Putamen (tissue), 1 donor: ENCODE measurements around the gene ANAPC1.
A peak's percentile ranks its signal among the peaks of the same experiment; 100 is the strongest.
"Not testable (repeated sequence)": the region's sequence is repeated elsewhere in the genome, so short reads cannot be mapped to it uniquely, and the experiment has no call there.

Source experiments
- DNase-seq: peaks from one replicate; pipeline ENCODE4 v3.0.0-alpha.2; 2016; ENCODE audit warnings: low spot score

Gene ANAPC1

GRCh38 chr2:111782195-111782594 lies 101.8 kb downstream of the ANAPC1 start:
- DNase-seq = not testable (repeated sequence)

DNA sequence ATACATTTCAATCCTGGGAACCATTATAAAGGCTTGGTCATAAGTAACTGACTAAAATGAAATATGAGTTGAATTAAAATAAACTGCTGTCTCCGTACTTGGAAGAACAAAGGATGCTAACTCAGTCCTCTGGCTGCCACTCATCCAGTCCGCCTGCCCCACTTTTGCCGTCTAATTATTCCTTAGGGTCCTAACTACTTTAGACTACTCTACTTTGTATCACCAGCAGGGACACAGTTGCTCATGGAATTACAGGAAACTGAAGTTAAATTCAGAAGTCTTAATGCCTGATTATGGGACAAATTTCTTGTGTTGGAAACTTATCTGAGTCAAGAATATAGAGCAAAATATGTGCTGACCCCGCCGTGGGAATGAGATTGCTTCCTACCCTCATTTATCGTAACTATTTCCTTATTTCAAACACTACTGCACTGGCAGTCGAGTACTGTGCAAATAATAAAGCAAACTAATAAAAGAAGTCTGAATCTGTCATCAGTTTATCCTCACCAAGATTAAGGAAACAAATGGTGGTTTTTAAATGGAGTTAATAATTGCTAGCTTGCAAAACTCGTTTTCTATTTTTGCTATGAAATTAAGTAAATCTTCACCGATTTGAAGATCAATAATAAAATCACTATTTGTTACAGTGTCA lies 102.4 kb downstream of the ANAPC1 start:
- not testable (repeated sequence) for DNase-seq

DNA sequence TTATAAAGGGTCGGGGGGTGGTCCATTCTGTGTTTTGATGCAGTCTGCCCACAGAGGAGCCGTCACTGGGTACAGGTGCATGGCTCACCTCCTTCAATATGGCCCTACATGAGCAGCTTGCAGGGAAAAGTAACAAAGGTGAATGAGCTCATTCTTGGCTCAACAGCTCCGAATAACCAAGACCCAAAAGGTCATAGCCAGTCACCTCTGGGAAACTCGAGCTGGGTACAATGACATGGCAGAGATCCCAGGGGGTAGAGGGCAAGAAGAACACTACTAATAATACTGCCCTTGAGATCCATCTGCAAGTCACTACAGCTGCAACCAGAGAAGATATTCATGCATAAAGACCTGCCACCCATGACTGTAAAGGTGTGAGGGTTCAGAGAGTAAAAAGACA lies 106.8 kb downstream of the ANAPC1 start:
- DNase-seq = not testable (repeated sequence)

GRCh38 chr2:111776296-111776695 lies 107.7 kb downstream of the ANAPC1 start:
- not testable (repeated sequence) for DNase-seq

DNA sequence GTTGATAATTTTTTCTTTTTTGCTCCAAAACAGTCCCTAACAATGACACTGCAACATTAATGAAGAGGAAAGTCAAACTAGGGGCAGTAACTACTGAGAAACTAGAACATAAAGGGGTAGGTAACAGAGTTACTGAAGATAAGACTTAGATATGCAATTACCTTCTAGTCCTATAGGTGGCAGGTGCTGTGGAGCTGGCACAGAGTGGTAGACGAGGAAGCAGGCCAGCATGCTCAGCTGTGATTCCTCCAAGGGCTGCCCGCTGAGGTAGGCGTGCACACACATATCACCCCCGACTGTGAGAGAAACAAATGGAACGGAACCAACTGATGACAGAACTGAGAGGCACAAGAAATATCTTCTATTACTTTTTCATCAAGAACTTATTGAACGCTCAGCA lies 111.8 kb downstream of the ANAPC1 start:
- DNase-seq = not testable (repeated sequence)

DNA sequence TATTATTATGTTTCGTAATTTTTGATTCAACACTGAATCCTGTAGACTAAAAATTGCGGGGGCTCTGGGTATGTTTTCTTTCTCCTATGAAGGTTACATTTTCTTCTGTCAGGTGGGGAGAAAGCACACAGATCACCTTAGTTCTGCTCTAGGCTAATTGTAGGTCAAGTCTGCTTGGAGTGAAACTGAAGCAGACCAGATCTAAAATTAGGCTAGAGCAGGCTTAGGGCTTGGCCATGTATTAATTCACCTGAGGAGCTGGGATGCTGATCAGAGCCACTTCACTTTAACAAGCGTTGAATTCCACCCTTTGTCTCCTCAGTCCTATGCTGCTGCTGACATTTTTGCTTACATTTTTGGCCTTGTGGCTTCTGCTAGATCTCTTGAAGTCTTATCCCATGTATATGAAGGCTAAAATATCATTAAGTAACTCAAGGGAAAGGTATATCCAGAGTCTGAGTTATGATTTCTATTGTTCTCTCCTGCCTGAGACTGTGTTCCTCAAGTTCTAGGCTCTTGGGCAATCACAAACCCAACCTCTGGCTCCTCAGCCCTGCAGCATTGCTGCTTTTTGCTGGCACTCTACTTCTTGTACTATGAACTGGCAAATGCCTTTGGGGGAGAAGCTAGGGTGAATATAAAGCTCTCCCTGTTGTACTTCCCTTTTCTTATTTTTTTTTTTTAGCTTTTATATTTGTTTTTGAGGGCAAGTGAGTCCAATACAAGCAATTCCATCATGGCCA lies 112.9 kb downstream of the ANAPC1 start:
- DNase-seq = not testable (repeated sequence)

DNA sequence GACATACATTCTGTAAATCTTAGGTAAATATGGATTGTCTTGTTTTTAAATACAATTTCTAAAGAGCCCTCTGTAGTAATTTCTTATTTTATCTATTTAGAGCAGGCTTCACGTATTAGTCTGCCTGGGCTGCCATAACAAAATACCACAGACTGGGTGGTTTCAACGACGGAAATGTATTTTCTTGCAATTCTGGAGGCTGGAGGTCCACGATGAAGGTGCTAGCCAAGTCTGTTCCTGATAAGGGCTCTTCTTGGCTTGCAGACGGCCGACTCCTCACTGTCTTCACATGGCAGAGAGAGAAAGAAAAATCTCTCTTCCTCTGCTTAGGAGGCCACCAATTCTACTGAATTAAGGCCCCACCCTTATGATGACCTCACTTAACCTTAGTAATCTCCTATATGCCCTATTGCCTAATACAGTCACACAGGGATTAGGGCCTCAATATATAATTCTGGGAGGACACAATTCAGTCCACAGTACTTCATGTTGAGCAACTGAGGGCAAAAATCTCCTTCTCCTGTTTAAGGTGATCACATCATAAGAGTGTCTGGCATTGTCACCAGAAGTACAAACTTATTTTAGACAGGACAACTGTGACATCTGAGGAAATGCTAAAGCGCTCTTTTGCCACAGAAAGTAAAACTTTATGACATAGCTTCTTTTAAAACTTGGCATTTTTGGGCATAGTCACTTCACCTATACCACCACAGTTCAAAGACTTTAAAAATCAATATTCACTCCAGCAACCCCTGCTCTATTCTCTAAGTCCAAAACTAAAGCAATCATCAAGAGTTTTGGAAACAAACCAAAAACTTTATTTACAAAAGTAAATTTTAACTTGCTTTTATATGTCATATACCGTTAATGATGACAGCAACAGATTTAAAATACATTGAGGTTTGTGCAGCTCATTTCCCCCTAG lies 115.5 kb downstream of the ANAPC1 start:
- not testable (repeated sequence) for DNase-seq

DNA sequence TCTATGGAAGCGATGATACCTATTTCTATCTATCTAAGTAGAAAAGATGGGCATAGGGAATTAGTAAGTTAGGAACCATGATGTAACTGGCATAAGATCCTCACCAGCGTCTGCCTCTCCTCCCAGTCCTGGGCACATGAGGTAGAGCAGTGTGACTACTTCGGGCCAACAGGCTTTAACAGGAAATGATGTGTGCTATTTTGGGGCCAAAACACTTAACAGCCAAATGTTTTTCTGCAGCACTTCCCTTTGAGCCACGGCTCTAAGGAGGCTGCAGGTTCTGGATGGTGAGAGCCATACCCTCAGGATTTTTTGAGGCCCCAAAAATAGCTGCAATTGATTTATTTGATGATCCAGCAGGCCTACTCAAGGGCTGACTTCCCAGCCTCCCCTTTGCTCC lies 116.9 kb downstream of the ANAPC1 start:
- not testable (repeated sequence) for DNase-seq

DNA sequence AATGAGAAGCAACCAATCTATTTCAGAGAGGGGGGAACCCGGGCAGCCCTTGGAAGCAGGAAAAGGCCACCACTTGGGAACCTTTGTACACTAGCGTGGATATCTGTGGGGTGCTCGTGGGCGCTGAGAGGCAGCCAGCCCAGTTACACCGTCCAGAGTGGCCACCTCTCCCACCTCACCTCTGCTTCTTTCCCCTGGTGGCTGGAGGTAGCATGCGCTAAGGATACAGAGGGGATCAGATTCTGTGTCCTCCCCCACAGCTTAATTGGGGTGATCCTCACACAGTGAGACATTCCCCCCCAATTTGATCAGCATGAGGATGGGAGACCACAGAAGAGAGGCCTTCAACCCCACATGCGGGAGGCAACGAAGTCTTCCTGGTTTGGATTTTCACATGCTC lies 117.7 kb downstream of the ANAPC1 start:
- DNase-seq = not testable (repeated sequence)

DNA sequence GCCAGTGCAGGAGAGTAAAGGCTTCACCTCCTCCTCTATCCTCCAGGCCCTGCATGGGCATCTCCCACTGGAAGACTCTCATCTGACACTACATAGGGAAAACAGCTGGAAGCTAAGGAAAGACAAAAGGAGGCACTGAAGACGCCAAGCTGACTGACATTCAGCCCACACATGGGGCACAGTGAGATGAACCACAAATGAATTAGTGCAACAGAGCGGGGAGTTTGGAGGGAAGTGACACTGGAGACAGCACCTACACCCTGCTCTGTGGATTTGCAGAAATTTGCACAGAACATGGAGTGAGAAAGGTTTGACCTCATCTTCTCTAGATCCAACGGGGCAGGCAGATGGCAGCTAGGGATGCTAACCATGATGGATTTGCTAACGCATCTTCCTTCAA lies 119.8 kb downstream of the ANAPC1 start:
- DNase-seq = peak; percentile 51

GRCh38 chr2:111760697-111761284 lies 123.2 kb downstream of the ANAPC1 start:
- not testable (repeated sequence) for DNase-seq

DNA sequence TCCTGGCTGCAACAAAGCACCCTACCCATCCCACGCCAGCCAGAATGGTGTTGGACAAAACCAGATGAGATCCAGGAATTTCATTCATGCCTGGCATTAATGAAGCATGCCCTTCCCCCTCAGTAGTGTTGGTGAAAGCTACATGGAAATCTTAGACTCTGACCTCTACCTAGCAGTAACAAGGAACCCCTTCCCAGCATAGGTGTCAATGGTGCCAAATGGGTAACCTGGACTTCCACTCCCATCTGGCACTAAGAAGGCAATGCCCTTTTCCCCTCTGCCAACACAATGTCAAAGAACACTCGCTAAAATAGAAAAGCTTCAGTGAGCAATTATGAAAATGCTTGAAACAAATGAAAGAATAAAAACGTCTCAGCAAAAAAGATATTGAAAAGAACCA lies 131.5 kb downstream of the ANAPC1 start:
- DNase-seq = not testable (repeated sequence)

GRCh38 chr2:111750641-111751040 lies 133.4 kb downstream of the ANAPC1 start:
- DNase-seq = not testable (repeated sequence)

DNA sequence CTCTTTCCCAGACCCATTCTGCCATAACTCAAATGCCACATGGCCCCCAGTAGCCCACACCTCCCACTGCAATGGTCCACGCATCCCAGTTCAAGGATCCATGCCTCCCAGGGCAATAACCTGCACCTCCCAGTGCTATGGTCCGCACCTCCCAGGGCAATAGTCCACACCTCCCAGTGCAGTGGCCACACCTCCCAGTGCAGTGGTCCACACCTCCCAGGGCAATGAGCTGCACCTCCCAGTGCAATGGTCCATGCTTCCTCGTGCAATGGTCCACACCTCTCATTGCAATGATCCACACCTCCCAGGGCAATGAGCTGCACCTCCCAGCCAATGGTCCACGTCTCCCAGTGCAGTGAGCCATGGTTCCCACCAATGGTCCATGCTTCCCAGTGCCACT lies 135.6 kb downstream of the ANAPC1 start:
- DNase-seq = not testable (repeated sequence)

- not testable (repeated sequence) for DNase-seq
Measured at GRCh38 chr2:111747410-111748115, 136.4 kb downstream of the ANAPC1 start.

- DNase-seq = not testable (repeated sequence)
Measured at GRCh38 chr2:111744751-111745150, 139.2 kb downstream of the ANAPC1 start.

- not testable (repeated sequence) for DNase-seq
Measured at GRCh38 chr2:111741517-111741916, 142.5 kb downstream of the ANAPC1 start.

DNA sequence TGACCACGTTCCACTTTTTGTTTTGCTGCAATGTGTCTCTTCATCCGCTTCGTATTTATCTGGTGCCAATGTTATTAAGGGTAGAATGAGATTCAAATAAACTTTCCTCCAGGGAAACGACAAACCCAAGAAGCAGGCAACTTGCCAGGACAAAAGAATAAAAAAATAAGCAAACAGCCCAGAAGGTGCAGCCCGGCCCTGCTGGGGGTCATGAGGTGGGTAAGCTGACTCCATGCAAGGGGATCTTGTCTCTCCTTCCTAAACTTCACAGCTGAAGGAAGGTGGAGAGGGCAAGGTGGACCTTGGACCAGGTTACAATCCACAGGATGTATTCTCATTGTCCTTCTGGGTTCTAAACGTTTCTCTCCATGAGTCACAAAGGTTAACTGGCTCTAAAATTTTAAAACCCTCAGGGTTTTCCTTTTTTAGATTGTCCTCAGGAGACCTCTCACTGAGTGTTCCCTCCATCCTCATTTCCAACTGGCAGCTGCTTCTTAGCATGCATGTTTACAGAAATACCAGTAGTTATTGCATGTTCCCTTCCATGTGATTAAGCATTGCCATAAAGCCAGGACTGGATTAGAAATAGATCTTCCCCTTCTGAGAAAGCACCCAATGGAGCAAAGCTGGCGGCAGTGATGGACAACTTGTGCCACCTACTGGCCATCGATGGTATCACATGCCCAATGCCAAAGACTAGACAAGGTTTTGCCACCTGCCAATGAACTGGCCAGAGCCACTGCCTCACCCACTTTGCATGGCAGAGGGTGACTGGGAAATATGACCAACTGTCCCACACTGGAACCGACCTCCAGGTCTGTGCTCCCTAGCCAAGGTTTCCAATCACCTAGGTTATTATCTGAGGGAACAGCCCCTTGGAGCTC lies 147.9 kb downstream of the ANAPC1 start:
- not testable (repeated sequence) for DNase-seq

GRCh38 chr2:111735420-111735819 lies 148.6 kb downstream of the ANAPC1 start:
- DNase-seq = not testable (repeated sequence)

- not testable (repeated sequence) for DNase-seq
Measured at GRCh38 chr2:111729812-111730458, 154.1 kb downstream of the ANAPC1 start.
